HG02588 (cell line): ENCODE measurements around the gene GEMIN2.
"Not testable (repeated sequence)": the region's sequence is repeated elsewhere in the genome, so short reads cannot be mapped to it uniquely, and the experiment has no call there.

Experiments
- ATAC-seq: cut with Tn5 transposase; IDR thresholded peaks from one replicate; pipeline ENCODE4 v1.9.1; 2021; ENCODE audit warnings: mild to moderate bottlenecking, moderate library complexity; ENCODE audit not compliant: unreplicated experiment

The GEMIN2 gene, protein sequence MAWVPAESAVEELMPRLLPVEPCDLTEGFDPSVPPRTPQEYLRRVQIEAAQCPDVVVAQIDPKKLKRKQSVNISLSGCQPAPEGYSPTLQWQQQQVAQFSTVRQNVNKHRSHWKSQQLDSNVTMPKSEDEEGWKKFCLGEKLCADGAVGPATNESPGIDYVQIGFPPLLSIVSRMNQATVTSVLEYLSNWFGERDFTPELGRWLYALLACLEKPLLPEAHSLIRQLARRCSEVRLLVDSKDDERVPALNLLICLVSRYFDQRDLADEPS

GRCh38 chr14:39114073-39114838 is at the start of gene GEMIN2:
Gene GEMIN2 (plus strand): TSS chr14:39114323. CDS start chr14:39114339, 16 bp downstream.
- ATAC-seq = peak; percentile 88

- not testable (repeated sequence) for ATAC-seq
Measured at GRCh38 chr14:39069169-39069805, 44.8 kb upstream of the GEMIN2 start.

DNA sequence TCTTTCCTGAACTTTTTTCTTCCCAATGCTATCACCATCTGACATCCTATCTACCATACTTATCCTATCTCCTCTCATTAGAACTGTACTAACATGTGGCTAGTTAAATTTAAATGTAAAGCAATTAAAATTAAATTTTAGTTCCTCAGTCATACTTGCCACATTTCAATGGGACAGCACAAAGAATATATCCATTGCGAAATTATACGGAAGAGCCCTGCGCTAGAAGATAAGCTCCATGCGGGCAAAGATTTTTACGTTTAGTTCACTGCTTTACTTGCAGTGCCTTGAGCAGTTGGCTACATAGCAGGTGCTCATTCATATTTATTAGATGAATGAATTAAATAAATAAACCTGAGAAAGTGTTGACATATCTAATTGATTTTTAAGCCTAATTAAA is 44.2 kb upstream of the GEMIN2 start:
- no peak for ATAC-seq

DNA sequence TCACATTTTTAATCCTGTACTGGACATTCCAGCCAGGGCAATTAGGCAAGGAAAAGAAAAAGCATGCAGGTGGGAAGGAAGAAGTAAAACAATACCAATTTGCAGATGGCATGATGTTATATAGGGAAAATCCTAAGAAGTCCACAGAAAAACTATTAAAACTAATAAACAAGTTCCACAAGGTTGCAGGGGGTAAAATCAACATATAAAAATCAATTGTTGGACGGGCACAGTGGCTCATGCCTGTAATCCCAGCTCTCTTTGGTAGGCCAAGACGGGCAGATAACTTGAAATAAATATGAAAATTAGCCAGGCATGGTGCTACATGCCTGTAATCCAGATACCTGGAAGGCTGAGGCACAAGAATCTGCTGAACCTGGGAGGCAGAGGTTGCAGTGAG is 43.0 kb upstream of the GEMIN2 start:
- no peak for ATAC-seq

- no peak for ATAC-seq
Measured at GRCh38 chr14:39080886-39081285, 33.2 kb upstream of the GEMIN2 start.

GRCh38 chr14:39083127-39083526 is 31.0 kb upstream of the GEMIN2 start:
- no peak for ATAC-seq

DNA sequence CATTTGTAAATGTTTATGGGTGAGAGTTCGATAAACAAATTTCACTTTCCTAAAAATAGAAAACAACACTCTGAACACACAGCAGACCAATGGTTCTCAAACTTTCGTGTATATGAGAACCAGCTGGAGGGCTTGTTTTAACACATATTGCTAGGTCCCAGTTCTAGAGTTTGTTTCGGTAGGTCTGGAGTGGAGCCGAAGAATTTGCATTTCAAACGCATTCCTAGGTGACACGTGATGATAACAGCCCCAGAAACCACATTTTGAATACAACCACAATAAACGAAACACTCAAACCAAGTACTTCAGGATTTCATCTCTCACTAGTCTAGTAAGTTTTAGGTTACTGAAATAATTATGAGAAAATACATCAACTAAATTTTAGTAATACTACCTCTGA is 28.2 kb upstream of the GEMIN2 start:
- ATAC-seq = no peak

DNA sequence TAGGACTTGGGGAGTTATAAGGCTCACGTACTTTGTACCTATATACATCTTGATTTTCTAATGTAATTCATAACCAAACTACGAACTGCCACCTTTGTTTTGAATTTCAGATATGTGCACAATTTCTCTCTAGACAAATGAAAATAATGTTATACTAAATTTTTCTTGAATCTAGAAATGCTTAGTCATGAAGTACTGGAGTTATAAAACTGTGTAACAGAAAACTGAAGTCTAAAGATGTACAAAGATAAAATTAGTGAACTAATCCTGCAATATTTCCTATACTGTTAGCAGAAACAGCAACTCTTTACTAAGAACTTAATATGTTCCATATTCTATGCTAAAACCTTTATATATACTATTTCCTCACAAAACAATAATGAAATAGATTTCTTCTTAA is 26.6 kb upstream of the GEMIN2 start:
- ATAC-seq = no peak

GRCh38 chr14:39090548-39091111 is 23.5 kb upstream of the GEMIN2 start:
- ATAC-seq = no peak

GRCh38 chr14:39091716-39092115 is 22.4 kb upstream of the GEMIN2 start:
- no peak for ATAC-seq

DNA sequence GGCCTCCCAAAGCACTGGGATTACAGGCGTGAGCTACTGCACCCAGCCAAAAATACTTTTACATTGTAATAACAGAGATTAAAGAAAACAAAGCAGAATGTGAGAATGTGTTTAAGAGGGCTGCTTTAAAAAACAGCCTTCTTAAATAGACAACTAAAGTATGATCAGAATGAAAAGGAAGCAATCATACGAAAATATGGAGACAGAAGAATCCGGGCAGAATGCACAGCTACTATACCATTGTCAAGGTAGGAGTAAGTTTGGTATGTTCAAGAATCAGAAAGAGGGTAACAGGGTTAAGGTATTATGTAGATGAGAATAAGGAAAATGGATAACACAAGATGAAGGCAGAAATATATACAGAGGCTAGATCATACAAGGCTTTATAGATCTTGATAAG is 19.6 kb upstream of the GEMIN2 start:
- no peak for ATAC-seq

DNA sequence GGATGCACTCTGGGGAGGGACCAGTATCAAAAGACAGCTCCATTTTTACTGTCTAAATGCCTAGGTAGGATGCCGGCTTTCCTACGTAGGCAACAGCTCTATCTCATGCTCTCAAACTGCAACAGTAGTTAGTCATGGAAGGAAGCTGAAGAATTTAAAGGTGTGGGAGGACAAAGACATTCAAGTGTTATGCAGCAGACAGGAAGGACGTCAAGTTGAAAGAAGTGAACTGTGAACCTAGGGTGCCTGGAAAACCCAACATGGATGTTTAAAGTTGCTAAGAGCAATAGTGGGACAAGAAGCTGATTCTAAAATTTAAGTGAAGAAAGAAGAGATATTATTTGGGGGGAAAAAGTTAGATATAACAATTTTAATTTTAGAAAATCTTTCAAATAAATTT is 17.0 kb upstream of the GEMIN2 start:
- ATAC-seq = no peak

GRCh38 chr14:39099215-39099614 is 14.9 kb upstream of the GEMIN2 start:
- ATAC-seq = not testable (repeated sequence)

GRCh38 chr14:39099748-39100147 is 14.4 kb upstream of the GEMIN2 start:
- no peak for ATAC-seq

DNA sequence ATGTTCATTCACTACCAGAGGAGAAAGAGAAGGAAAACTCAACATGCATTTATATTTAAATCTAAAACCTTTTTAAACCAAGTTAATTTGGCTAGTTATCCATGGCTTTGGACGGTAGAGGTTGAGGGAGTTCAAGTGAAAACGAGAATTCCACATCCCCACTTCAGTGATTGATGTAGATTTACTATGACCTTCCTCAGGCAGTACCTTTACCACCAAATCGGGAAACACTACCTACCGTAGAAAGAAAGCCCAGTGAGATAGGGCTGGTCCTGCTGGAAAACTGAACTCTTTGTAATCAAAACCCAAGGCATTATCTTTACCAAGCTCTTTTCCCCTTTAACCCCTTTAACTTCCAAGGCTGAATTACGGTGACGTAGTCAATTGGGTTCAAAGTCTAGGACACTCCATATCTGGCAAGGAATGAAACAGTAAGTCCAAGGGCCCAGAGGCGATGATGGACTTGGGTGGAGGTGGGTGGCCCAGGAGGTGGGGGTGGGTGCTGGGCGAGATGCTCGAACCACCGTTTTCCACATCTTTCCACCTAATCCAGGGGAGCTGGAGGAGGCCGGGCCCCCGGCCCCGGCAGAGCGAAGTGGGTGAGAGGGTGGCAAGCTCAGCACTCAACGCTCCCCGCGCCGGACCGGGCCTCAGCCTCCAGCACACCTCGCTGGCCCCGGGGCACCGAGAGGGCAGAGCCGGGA is 11.7 kb upstream of the GEMIN2 start:
- ATAC-seq = peak; percentile 4

DNA sequence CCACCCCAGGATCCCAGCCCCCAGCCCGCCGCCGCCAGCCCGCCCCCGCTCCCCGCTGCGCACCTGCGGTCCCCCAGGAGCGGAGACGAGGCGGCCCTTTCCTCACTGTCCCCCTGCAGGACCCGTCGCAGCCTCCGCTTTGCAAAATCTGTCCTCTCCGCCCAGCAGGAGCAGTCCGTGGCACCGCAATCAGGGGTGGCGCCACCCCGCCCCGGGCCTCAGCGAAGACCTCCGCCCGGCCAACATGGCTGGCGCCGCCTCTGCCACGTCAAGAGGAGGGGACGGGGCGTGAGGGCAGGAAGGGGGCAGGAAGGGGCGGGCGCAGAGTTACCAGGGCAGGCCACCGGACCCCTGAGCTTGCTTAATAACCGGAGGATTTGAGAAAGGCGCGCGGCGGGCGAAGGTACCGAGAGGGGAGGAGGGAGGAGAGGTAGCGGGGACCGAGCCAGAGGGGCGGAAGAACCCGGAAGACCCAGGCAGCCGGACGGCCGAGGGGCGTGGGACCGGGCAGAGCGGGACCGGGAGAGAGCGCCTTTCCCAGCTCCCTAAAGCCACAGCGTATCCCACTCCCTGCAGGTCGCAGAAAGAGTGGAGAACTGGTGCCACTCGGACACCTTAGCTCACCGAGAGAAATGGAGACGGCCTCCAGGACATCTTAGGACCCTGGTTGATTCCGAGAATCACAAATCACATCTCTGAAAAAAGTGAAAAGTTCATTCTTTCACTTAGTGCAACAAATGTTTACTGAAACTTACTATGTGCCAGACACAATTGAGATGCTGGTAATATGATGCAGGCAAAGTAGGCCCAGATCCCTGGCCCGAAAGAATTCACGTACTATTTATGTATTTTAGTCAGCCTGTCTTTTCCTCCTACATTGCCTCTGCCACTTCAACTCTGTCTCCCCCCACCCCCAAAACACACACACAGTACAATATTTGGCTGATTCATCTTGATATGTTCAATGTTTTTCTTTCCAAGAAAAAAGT is 10.9 kb upstream of the GEMIN2 start, which contains the start of gene SEC23A:
Gene SEC23A, minus strand, starts transcription at position 267 of the 989 bp plus-strand sequence. CDS start 7,117 bp downstream, outside the sequence.
- ATAC-seq = peak; percentile 96

GRCh38 chr14:39104078-39104801 is 9.9 kb upstream of the GEMIN2 start:
- ATAC-seq = not testable (repeated sequence)

DNA sequence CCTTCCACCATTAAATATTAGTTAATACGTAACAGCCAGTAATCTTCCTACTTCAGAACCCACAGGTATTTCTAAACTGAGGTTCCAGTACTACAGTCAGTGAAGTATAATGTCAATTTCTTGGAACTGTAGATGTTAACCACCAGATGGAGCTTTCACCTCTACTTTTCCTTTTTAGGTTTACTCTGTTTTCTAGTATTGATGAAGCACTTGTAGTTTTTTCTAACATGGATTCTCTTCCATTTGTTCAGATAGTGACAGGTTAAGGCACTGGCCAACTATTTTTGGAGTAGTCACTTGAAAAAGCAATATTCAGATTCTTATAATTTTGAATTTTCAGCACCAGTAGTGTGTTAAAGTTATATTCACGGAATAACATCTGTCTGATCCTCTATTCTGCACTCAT is 6.5 kb upstream of the GEMIN2 start:
- no peak for ATAC-seq

- ATAC-seq = no peak
Measured at GRCh38 chr14:39108791-39109190, 5.3 kb upstream of the GEMIN2 start.
